GM03348 (cell line): ENCODE data around the gene MRPL44.

Source experiments
- DNase-seq: peaks from one replicate; pipeline ENCODE4 v3.0.0; 2012; ENCODE audit warnings: low spot score

The MRPL44 gene

DNA sequence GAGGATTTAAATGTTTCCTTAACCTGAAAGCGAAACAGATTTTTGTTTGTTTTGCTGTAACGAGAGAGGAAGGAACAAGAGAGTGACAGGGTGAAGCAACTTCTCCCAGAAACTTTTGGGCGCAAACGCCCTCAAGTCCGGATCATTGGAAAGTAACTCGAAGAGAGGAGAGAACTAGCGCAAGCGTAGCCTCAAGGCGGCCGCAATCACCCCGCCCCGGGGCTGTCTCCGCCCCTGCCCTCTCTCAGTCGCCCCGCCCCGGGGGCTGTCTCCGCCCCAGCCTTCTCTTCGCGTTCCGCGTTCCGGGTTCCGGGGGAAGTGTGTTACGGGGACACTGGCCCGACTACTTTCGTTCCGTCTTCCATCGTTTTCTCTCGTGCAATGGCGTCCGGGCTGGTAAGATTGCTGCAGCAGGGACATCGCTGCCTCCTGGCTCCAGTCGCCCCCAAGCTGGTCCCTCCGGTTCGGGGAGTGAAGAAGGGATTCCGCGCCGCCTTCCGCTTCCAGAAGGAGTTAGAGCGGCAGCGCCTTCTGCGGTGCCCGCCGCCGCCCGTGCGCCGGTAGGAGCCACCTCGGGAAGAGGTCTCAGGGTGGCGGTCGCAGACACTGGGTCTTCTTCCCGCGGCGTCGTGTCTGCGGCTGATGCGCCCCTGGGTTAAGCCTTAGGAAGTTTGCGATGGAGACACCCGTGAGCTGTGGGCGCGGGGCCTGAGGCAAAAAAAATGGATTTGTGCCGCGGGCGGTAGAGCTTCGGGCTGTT is at the start of gene MRPL44:
Gene MRPL44 (plus strand): TSS at position 372 of the 760 bp plus-strand sequence. CDS start 10 bp downstream, at position 382.
- DNase-seq = peak; percentile 97

DNA sequence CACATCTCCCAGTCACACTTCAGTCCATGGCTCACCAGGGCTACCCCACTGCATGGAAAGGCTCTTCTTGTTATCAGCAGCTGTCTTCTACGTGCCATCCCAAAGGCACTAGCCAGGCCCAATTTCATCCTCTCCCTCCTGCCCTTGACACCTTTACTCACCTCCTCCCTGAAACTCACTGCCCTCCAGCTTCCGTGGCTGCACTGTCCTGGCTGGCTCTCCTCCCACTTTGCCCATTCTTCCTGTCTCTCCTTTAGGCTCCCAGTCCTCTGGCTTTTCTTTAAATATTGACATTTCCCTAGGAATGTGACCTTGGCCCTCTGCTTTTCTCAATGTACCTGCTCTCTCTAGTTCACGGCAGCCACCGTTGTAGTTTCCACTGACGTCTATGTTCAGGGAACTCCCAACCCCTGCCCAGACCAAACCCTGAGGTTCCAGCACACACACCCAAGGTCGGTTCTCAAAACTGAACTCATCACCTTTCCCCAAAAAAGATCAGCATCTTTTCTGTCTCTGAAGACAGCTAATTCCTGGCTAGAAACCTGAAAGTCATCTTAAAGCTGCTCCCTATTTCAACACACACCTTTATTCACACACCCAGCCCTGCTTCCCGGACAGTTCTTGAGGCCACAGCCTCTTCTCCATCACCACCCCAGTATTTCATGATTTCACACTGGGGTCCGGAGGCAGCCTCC is 48.8 kb upstream of the MRPL44 start:
- no peak for DNase-seq

DNA sequence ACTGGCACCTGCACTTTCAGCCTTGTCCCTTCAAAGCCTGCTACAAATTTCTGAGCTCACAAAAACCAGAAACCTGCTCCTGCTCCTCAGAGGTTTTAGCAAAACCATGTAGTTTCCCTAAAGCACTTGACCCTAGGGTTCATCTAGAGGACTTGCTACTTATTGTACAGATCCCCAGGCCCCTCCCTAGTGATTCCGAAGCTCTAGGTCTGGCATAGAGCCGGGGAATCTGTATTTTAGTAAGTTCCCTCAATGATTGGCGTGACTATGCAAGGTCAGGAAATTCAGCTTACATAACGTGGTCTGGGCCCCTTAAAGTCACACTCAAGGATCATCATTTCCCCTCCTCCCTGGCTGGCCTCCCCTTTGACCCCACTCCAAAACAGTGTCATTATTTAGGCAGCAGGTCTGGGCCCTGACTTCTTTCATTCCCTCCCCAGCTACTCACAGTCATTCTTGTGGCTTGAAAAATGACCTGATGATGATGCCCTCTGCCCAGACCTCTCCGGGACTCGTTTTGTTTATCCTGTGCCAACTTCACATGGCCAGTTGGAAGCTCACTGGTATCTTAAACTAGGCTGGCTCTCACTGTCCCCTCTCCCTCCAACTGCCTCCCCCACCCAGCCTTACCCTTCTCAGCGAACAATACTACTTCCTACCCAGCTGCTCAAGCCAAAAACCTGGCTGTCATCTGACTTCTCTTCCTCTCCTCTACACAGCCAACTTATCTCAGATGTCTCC is 48.1 kb upstream of the MRPL44 start:
- no peak for DNase-seq

DNA sequence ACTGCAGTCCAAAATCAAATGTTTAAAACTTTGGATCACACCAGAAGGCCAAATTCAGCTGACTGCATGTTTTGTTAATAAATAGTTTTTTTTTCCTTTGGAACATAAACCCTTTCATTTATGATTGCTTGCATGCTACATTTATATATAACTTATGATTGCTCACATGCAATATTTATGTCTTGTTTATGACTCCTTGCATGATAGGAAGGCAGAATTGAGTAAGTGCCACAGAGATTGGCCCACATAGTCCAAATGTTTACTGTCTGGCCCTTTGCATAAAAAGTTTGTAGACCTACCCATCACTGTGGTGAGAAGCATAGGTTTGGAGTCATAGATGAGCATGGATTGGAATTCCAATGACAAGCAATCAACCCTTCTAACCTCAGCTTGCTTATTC is 42.9 kb upstream of the MRPL44 start:
- DNase-seq = no peak

DNA sequence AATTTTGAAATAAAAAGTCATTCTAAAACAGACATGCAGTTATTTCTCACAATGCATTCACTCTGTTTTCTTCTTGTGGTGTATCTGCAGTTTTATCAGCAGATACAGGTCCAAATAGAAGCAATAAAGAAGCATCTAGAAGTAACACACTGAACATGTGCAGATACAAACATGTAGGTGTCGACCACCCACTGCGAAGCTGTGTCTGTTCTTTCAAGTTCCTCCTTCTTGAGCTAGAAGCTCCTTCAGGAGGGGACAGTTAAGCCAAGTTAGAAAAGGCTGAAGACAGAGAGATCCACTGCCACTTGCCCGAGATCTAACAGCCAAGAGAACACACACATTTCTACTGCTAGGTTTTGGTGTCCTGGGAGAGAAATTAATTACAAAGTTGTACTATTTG is 42.2 kb upstream of the MRPL44 start:
- no peak for DNase-seq

DNA sequence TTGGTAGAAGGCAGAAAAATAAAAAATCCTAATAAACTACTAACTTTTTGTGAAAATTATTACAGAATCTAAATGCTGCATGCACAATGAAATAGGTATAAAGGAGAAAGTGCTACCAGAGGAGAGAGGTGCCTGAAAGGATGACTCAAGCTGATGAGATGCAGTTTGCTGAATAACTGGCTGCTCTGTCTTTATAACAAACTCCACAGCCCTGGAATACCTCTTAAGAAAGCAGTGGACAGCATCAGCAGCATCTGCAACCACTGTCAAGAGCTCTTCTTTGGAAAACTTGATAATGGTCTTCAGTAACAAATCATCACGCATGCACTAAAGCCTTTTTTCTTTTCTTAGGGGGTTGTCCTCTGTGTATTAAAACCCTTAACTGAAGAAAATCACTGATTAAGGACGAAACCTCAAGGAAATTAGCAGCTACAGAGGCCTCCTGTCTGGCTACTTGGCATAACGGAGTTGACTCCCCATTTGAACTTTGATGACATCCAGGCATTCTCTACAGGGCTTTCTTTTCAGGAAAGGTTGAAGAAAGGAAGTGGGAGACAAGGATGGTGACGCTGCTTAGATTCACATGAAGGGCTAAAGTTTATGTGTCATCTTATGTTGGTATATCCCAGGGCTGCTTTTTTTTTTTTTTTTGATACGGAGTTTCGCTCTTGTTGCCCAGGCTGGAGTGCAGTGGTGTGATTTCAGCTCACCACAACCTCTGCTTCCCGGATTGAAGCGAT is 40.9 kb upstream of the MRPL44 start:
- DNase-seq = no peak

DNA sequence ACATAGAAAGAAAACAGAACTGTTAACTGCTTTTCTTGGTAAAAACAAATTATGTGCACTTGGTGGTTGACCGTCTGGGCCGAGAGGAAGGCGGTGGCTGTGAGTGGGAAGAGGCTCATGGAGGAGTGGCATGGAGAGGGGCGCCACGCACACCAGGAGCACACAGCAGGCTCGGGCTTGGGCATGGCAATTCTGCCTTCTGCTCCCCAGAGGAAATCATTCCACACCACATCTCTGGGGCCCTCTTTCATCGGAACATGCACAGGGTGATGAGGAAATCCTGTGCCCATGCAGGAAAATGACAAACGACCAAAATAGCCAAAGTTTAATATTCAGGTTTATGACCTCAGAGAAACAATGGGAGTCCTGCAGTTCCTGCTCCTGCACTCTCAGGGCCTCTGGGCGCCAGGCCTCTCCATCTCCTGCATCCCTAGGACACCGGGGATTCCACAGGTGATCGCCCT is 38.6 kb upstream of the MRPL44 start:
- no peak for DNase-seq

DNA sequence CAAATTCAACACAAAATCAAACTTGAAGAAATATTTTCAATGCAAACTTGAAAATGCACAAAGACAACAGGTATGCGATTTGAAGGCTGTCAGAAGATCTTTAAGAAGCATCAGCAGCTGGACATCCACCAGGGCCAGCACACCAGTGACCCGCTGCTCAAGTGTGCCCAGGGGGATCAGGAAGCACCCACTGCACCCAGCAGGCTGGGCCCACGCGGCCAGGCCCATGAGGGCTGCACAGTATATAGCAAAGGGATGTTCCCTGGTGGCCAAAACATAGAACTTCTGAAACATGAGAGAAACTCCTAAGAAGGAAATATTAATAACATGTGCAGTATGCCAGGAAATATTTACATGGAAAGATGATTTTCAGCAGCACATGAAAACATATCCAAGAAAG is 37.2 kb upstream of the MRPL44 start:
- no peak for DNase-seq

DNA sequence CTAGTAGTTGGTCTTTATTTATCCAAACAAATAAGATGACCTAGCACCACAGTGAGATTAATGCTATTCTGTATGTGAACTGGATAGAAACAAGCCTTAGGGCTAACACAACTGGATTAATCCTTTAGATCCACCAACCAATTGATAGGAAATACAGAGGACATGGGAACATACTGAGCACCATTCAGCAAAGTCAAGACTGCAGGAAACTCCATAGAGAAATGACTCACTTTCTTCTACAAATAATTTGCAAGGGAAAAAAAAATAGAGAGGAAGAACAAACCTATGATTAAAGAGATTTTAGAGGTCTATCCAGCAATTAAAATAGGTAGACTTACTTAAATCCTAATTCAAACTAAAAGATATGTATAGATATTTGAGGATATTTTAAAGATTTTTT is 36.1 kb upstream of the MRPL44 start:
- DNase-seq = no peak

DNA sequence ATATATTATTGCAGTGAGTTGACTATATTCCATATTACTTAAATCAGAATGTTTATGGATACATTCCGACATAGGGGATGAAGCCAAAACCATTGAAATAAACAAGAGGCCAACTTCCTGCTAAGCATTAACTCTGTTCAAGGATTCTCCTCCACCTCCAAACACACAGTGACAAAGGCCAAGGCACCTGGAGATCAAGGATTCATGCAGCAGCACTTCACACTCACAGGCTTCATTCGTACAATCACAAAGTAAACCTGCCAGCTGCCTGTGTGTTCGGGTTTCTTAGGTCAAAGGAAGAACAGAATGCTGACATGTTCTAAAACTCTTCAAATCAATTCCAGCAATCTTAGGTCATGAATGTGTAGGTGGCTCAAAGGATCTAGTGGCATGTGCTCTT is 35.0 kb upstream of the MRPL44 start:
- no peak for DNase-seq

DNA sequence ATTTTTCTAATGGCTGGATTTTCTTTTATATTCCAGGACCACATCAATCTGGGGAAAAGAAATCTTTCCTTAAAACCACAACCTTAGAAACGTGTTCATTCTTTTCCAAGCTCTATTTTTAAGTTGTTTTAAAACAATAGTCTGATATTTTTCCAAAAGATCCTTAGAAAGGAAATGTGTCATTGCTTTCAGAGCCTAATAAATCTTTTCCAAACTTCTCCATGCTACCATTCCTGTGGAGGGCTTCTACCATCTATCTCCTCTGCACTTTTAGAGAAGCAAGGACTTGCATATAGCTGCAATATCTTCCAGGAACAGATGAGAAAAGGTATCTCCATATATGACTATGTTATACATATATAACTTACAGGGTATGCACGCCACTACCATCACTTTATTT is 33.3 kb upstream of the MRPL44 start:
- DNase-seq = no peak

DNA sequence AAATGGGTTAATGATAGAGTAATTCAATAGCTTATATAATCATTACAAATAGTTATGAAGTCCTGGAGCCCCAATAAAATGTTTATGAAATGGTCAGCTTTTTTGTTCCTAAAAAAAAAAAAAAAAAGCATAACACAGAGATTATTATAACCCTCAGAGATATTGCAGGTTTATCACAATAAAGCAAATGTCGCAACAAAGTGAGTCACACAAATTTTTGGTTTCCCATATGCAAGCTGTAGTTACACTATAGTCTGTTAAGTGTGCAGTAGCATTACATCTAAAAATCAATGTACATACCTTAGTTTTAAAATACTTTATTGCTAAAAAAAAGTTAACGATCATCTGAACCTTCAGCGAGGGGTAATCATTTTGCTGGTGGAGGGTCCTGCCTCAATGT is 32.2 kb upstream of the MRPL44 start:
- DNase-seq = no peak

DNA sequence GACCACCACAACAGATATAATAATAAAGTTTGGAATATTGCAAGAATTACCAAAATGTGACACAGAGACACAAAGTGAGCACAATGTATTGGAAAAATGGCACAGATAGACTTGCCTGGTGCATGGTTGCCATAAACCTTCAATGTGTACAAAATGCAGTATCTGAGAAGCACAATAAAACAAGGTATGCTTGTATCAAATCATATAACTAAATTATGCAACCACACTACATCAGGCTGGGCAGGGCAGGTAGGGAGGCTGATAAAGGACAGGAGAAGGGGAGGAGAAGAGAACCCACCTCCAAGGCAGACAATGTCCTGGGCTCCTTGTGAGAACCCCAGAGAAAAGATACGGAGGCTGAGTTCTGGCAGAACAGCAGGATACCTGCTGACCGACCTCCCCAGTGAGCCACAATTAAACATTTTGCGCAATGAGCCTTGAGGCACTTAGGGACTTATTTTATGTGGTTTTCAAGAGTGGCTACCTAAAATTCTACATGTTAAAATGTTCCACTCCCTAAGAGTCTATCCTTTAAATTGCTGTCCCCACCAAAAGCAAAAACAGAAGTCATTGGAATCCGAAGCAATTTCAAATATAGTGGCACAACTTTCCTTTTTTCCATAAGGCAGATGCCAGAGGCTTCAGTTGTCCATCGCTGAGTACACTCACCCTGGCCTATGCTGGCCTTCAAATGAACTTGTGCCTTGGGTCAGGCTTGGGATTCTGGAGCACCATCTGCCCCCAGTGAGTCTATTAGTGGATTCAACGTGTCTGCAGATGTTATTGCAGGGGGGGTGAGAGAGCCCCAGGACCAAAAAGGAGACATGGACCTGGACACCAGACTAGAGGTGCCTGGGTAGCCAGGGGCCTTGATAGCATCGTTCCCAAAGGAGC is 28.9 kb upstream of the MRPL44 start:
- DNase-seq = no peak

DNA sequence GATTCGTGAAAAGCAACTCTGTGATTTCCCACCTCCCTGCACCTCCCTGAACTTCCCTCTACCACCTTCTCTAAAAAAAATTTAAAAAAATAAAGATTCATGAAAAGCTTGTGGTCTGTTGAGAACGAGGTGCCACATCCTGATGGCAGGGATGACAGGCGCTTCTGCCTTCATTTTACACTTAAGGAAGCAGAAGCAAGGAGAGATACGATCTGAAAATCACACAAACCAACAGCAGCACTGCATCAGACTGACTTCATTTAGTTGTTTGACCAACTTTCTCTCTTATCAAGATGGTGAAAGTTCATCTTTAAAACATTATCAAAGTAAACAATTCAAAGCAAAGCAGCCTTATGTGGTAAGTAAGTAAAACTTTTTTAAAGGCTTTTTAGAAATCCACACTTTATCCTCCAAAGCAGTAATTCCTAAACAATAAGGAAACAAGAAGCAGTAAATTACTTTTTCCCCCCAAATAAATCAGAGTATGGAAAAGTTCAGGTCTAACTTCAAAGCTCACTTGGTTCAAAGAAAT is 27.6 kb upstream of the MRPL44 start:
- DNase-seq = no peak

DNA sequence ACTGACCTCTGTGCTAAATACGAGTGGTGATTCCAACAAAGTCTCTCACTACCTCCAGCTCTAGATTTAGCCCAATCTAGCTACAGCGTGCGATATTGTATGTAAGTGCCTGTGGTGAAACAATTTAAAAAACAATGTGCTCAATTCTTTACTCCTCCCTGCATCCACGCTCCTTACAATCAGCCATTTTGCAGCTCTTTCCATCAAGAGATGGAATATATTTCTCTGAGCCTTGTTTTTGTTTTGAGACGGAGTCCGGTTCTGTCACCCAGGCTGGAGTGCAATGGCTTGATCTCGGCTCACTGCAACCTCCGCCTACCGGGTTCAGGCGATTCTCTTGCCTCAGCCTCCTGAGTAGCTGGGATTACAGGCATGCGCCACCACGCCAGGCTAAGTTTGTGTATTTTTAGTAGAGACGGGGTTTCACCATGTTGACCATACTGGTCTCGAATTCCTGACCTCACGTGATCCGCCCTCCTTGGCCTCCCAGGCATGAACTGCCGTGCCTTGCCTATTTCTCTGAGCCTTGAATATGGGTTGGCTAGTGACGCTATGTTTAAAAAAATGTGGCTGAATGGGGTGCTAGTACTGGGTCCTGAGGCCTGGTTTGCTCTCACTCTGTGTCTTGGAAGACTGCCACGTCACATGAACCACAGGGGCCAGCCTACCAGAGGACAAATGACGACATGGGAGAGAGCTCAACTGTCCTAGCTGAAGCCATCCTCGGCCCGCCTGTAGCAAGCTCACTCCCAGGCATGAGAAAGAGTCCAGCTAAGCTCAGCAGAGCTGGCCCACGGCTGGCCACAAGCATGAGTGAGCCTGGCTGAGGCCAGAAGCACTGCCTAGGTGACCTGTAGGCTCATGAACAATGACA is 26.9 kb upstream of the MRPL44 start:
- DNase-seq = no peak

DNA sequence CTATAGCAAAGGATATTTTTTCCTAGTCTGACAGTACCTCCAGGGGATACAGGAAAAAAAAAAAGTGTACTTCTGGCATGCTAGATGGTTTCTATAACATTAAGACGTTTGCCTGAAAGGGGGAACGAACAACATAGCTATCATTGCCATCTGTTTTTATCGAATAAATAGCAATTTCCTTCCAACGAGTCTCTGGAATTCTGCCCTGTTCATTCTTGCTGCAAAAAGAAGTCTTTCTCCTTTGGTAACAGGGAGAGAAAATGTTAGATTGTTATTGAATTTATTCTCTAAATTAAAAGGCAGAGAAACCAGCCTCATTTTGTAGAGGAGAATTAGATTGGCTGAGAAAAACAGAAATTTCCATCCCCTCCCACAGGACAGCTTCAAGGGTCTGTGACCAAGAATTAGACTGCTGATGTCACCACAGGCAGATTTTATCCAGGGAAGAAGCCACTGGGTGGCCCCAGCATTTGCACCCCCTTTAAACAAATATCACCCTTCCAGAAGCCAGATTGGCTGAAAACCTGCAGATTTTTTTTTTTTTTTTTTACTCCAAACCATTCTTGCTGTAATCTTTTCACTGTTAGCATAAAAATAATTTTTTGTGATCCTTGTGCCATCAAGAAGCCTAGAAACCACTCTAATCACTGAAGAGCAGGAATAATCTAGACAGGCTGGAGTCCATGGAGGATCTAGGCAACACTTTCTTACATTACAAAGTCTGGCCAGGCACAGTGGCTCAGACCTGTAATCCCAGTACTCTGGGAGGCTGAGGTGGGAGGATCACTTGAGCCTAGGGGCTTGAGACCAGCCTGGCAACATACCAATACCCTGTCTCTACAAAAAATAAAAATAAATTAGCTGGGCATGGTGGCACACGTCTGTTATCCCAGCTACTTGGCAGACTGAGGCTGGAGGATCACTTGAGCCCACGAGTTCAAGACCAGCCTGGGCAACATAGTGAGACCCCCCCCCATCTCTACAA is 24.2 kb upstream of the MRPL44 start:
- DNase-seq = no peak

DNA sequence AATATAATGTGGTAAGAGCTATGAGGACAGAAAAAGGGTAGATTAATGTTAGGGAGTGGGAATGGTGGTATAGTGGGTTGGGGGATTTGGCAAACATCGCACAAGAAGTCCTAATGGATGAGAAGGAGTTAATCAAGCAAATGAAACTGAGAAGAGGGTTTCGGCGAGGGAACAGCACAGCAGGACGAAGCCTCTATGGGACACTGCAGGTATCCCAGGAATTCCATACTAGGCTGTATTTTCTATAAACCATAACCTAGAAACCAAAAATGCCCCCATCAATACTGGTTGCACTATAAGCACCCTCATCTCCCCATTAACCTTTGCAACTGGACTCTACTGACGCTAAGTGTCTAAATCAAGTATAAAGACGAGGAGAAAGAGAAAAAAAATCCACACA is 22.4 kb upstream of the MRPL44 start:
- DNase-seq = no peak

DNA sequence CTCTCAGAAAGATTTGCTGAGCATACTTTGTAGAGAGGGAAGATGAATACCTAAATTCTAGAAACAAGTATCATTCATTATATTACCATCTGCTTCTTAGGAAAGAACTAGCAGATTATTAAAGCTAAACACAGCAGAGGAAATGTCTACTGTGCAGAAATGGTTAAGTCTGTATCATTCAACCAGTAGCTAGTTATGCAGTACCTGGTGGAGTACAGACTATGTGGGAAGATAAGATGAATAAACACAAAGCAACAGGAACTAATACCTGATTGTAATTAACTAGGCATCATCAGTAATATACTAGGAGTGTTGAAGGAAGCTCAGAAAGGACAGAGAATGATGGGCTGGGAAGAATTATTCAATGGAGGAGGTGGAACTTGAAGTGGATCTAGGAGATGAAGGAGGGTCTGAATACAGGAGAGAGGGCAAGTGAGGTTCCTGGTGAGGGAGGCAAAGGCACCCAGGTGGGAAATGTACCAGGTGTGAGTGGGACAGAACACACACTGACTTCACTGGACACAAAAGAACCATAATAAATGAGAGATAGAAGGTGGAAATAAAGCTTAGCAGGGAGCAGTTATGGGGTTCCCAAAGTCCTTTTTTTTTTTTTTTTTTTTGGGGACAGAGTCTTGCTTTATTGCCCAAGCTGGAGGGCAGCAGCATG is 21.7 kb upstream of the MRPL44 start:
- DNase-seq = no peak
